ENCODE data around the gene EBI3. TPM values are rescaled to one million over a fixed set of nuclear protein-coding genes. Genes with fewer than 3 reads are reported as not detected.
"Not testable (repeated sequence)": the region's sequence is repeated elsewhere in the genome, so short reads cannot be mapped to it uniquely, and the experiment has no call there.

EBI3 gene
- 1.3 TPM for total RNA-seq

- ATAC-seq (peak; percentile 58), DNase-seq (ENCODE audit: low spot score) (no peak)
Measured at GRCh38 chr19:4229179-4229931, at the start of gene EBI3. TSS of gene EBI3 (plus strand) at chr19:4229523. CDS start at chr19:4229551, 28 bp downstream.

GRCh38 chr19:4181053-4181508, 48.2 kb upstream of the EBI3 start:
- ATAC-seq (no peak), DNase-seq (ENCODE audit: low spot score) (no peak)

GRCh38 chr19:4182084-4182810, 47.1 kb upstream of the EBI3 start, which contains the start of the genes ANKRD24 and SIRT6:
TSS of gene ANKRD24 (plus strand) at chr19:4182689. CDS start at chr19:4186426, 3,737 bp downstream.
TSS of gene SIRT6 (minus strand) at chr19:4182563. CDS start at chr19:4182539, 24 bp downstream.
- peak; percentile 96 for DNase-seq (ENCODE audit: low spot score)
- peak; percentile 78 for ATAC-seq

GRCh38 chr19:4183967-4184717, 45.2 kb upstream of the EBI3 start:
- no peak for ATAC-seq
- no peak for DNase-seq (ENCODE audit: low spot score)

GRCh38 chr19:4184718-4185352, 44.5 kb upstream of the EBI3 start:
- ATAC-seq (no peak), DNase-seq (ENCODE audit: low spot score) (no peak)

- ATAC-seq: no peak
- no peak for DNase-seq (ENCODE audit: low spot score)
Measured at GRCh38 chr19:4185413-4186086, 43.8 kb upstream of the EBI3 start.

GRCh38 chr19:4186087-4186993, 43.0 kb upstream of the EBI3 start:
- peak; percentile 88 for ATAC-seq
- peak; percentile 84 for DNase-seq (ENCODE audit: low spot score)

GRCh38 chr19:4187313-4188122, 41.8 kb upstream of the EBI3 start:
- no peak for DNase-seq (ENCODE audit: low spot score)
- ATAC-seq: no peak

GRCh38 chr19:4189641-4190040, 39.7 kb upstream of the EBI3 start:
- DNase-seq (ENCODE audit: low spot score): no peak
- ATAC-seq: no peak

GRCh38 chr19:4192537-4192936, 36.8 kb upstream of the EBI3 start:
- DNase-seq (ENCODE audit: low spot score): not testable (repeated sequence)

GRCh38 chr19:4194353-4194752, 35.0 kb upstream of the EBI3 start:
- ATAC-seq (no peak), DNase-seq (ENCODE audit: low spot score) (no peak)

More at GRCh38 chr19:4192537-4192936, 36.8 kb upstream of the EBI3 start:
- ATAC-seq: not testable (repeated sequence)

GRCh38 chr19:4196009-4196408, 33.3 kb upstream of the EBI3 start:
- DNase-seq (ENCODE audit: low spot score) (no peak), ATAC-seq (no peak)

GRCh38 chr19:4196587-4197148, 32.7 kb upstream of the EBI3 start:
- DNase-seq (ENCODE audit: low spot score): no peak

GRCh38 chr19:4197228-4197624, 32.1 kb upstream of the EBI3 start:
- no peak for ATAC-seq
- DNase-seq (ENCODE audit: low spot score): no peak

More at GRCh38 chr19:4196587-4197148, 32.7 kb upstream of the EBI3 start:
- no peak for ATAC-seq

- ATAC-seq (no peak), DNase-seq (ENCODE audit: low spot score) (no peak)
Measured at GRCh38 chr19:4197625-4198466, 31.5 kb upstream of the EBI3 start.

- ATAC-seq (no peak), DNase-seq (ENCODE audit: low spot score) (no peak)
Measured at GRCh38 chr19:4198467-4199126, 30.7 kb upstream of the EBI3 start.
